GM19035 (cell line): ENCODE measurements around the gene SLC41A2.
"Not testable (repeated sequence)": the region's sequence is repeated elsewhere in the genome, so short reads cannot be mapped to it uniquely, and the experiment has no call there.

ENCODE experiments used
- ATAC-seq: cut with Tn5 transposase; IDR thresholded peaks from one replicate; pipeline ENCODE4 v1.9.1; 2021; ENCODE audit not compliant: unreplicated experiment

The SLC41A2 gene

GRCh38 chr12:104964167-104964855 lies 6.2 kb upstream of the SLC41A2 start:
- ATAC-seq, result no peak

- no peak for ATAC-seq
Measured at GRCh38 chr12:104963757-104964156, 5.7 kb upstream of the SLC41A2 start.

GRCh38 chr12:104960464-104960863 lies 2.4 kb upstream of the SLC41A2 start:
- no peak for ATAC-seq

GRCh38 chr12:104959335-104959841 lies 1.3 kb upstream of the SLC41A2 start:
- no peak for ATAC-seq

- no peak for ATAC-seq
Measured at GRCh38 chr12:104958805-104959334, 780 bp upstream of the SLC41A2 start.

- ATAC-seq, result no peak
Measured at GRCh38 chr12:104957719-104958000, 430 bp downstream of the SLC41A2 start.

- ATAC-seq, result no peak
Measured at GRCh38 chr12:104956870-104957718, 996 bp downstream of the SLC41A2 start.

GRCh38 chr12:104955703-104956102 lies 2.4 kb downstream of the SLC41A2 start:
- no peak for ATAC-seq

- ATAC-seq, result no peak
Measured at GRCh38 chr12:104953323-104953722, 4.8 kb downstream of the SLC41A2 start.

GRCh38 chr12:104952816-104953215 lies 5.3 kb downstream of the SLC41A2 start:
- ATAC-seq, result no peak

GRCh38 chr12:104951759-104952509 lies 6.2 kb downstream of the SLC41A2 start:
- no peak for ATAC-seq

GRCh38 chr12:104948716-104949115 lies 9.4 kb downstream of the SLC41A2 start:
- ATAC-seq, result not testable (repeated sequence)

- no peak for ATAC-seq
Measured at GRCh38 chr12:104944252-104944651, 13.8 kb downstream of the SLC41A2 start.

GRCh38 chr12:104943401-104943800 lies 14.7 kb downstream of the SLC41A2 start:
- ATAC-seq, result not testable (repeated sequence)

- ATAC-seq, result no peak
Measured at GRCh38 chr12:104942075-104942474, 16.0 kb downstream of the SLC41A2 start.

- no peak for ATAC-seq
Measured at GRCh38 chr12:104941454-104941853, 16.6 kb downstream of the SLC41A2 start.

- ATAC-seq, result no peak
Measured at GRCh38 chr12:104939089-104939488, 19.0 kb downstream of the SLC41A2 start.

GRCh38 chr12:104938371-104938770 lies 19.7 kb downstream of the SLC41A2 start:
- ATAC-seq, result no peak

GRCh38 chr12:104935886-104936285 lies 22.2 kb downstream of the SLC41A2 start:
- ATAC-seq, result no peak

GRCh38 chr12:104933778-104934177 lies 24.3 kb downstream of the SLC41A2 start:
- ATAC-seq, result no peak

- ATAC-seq, result no peak
Measured at GRCh38 chr12:104933128-104933527, 25.0 kb downstream of the SLC41A2 start.
